ENCODE results near the gene MGA. TPM values are rescaled to one million over a fixed set of nuclear protein-coding genes. Genes with fewer than 3 reads are reported as not detected.
"Not testable (repeated sequence)": the region's sequence is repeated elsewhere in the genome, so short reads cannot be mapped to it uniquely, and the experiment has no call there.

MGA gene
- total RNA-seq, 2 experiments from 2014 or later = 36.1 to 37.1 TPM

GRCh38 chr15:41728061-41728460 lies 67.9 kb downstream of the MGA start:
- H3K4me3 Mint-ChIP-seq; H3K27ac Mint-ChIP-seq; CTCF ChIA-PET; H3K27me3 Mint-ChIP-seq (ENCODE audit: low read depth); H3K4me1 Mint-ChIP-seq (ENCODE audit: low read depth); POLR2A ChIA-PET; DNase-seq; H3K36me3 Mint-ChIP-seq (ENCODE audit: low read depth); ATAC-seq; H3K9me3 Mint-ChIP-seq (ENCODE audit: insufficient read depth): not testable (repeated sequence)

GRCh38 chr15:41730543-41730942 lies 70.3 kb downstream of the MGA start:
- H3K27ac Mint-ChIP-seq = no peak overlapping the region
- ChIA-PET POLR2A (no interaction called here), CTCF (interaction anchor here (0.7 to 2.3 kb wide), 4 partner anchors 24 to 174 kb away, joined by 3 to 5 read pairs (median 4); no protein-coding TSS in a partner anchor)
- peaks cover 8% of the 10 kb centered on the region for H3K36me3 Mint-ChIP-seq (ENCODE audit: low read depth)
- H3K4me3 Mint-ChIP-seq = no peak overlapping the region
- no peak for DNase-seq
- no peaks in the 10 kb centered on the region for H3K9me3 Mint-ChIP-seq (ENCODE audit: insufficient read depth)
- no peak for ATAC-seq
- no peaks in the 10 kb centered on the region for H3K4me1 Mint-ChIP-seq (ENCODE audit: low read depth)
- H3K27me3 Mint-ChIP-seq (ENCODE audit: low read depth) = no peaks in the 10 kb centered on the region

GRCh38 chr15:41732483-41732882 lies 72.3 kb downstream of the MGA start:
- peaks cover 18% of the 10 kb centered on the region for H3K36me3 Mint-ChIP-seq (ENCODE audit: low read depth)
- no peaks in the 10 kb centered on the region for H3K4me1 Mint-ChIP-seq (ENCODE audit: low read depth)
- CTCF ChIA-PET = no interaction called here
- H3K27me3 Mint-ChIP-seq (ENCODE audit: low read depth) = no peaks in the 10 kb centered on the region
- no peaks in the 10 kb centered on the region for H3K9me3 Mint-ChIP-seq (ENCODE audit: insufficient read depth)
- no peak for DNase-seq
- H3K4me3 Mint-ChIP-seq = no peak overlapping the region
- H3K27ac Mint-ChIP-seq = no peak overlapping the region
- ATAC-seq = no peak
- POLR2A ChIA-PET = no interaction called here

GRCh38 chr15:41734079-41734478 lies 73.9 kb downstream of the MGA start:
- POLR2A ChIA-PET = no interaction called here
- no peak overlapping the region for H3K4me3 Mint-ChIP-seq
- CTCF ChIA-PET = no interaction called here
- H3K27ac Mint-ChIP-seq = no peak overlapping the region
- no peaks in the 10 kb centered on the region for H3K4me1 Mint-ChIP-seq (ENCODE audit: low read depth)
- DNase-seq (no peak), ATAC-seq (no peak)
- H3K27me3 Mint-ChIP-seq (ENCODE audit: low read depth) = no peaks in the 10 kb centered on the region
- H3K36me3 Mint-ChIP-seq (ENCODE audit: low read depth) = peaks cover 20% of the 10 kb centered on the region
- no peaks in the 10 kb centered on the region for H3K9me3 Mint-ChIP-seq (ENCODE audit: insufficient read depth)

- Mint-ChIP-seq H3K27me3 (ENCODE audit: low read depth) (no peaks in the 10 kb centered on the region), H3K27ac (no peak overlapping the region), H3K9me3 (ENCODE audit: insufficient read depth) (no peaks in the 10 kb centered on the region), H3K4me3 (no peak overlapping the region), H3K4me1 (ENCODE audit: low read depth) (no peaks in the 10 kb centered on the region), H3K36me3 (ENCODE audit: low read depth) (peaks cover 23% of the 10 kb centered on the region)
- ChIA-PET CTCF (interaction anchor here (1.2 kb wide), 1 partner anchor 132 kb away, joined by 3 read pairs; no protein-coding TSS in a partner anchor), POLR2A (no interaction called here)
- no peak for DNase-seq
- no peak for ATAC-seq
These were observed 74.8 kb downstream of the MGA start for GRCh38 chr15:41735046-41735445.

- POLR2A ChIA-PET; H3K4me1 Mint-ChIP-seq (ENCODE audit: low read depth); H3K27me3 Mint-ChIP-seq (ENCODE audit: low read depth); ATAC-seq; H3K9me3 Mint-ChIP-seq (ENCODE audit: insufficient read depth); H3K27ac Mint-ChIP-seq; DNase-seq; H3K4me3 Mint-ChIP-seq: not testable (repeated sequence)
- H3K36me3 Mint-ChIP-seq (ENCODE audit: low read depth) = peaks cover 23% of the 10 kb centered on the region
- CTCF ChIA-PET = interaction anchor here (0.7 to 1.2 kb wide), 2 partner anchors 131 to 132 kb away, joined by 3 read pairs; no protein-coding TSS in a partner anchor
These were observed 75.3 kb downstream of the MGA start for GRCh38 chr15:41735492-41735891.

GRCh38 chr15:41746802-41747201 lies 86.6 kb downstream of the MGA start:
- ChIA-PET CTCF (interaction anchor here (0.6 kb wide), 1 partner anchor 204 kb away, joined by 3 read pairs; no protein-coding TSS in a partner anchor), POLR2A (no interaction called here)
- no peak overlapping the region for H3K4me3 Mint-ChIP-seq
- H3K27me3 Mint-ChIP-seq (ENCODE audit: low read depth) = no peaks in the 10 kb centered on the region
- no peaks in the 10 kb centered on the region for H3K9me3 Mint-ChIP-seq (ENCODE audit: insufficient read depth)
- no peaks in the 10 kb centered on the region for H3K4me1 Mint-ChIP-seq (ENCODE audit: low read depth)
- H3K27ac Mint-ChIP-seq = no peak overlapping the region
- DNase-seq (no peak), ATAC-seq (no peak)
- peaks cover 24% of the 10 kb centered on the region for H3K36me3 Mint-ChIP-seq (ENCODE audit: low read depth)

GRCh38 chr15:41756198-41756597 lies 96.0 kb downstream of the MGA start:
- ATAC-seq = no peak
- ChIA-PET POLR2A (no interaction called here), CTCF (no interaction called here)
- DNase-seq = no peak
- H3K27me3 Mint-ChIP-seq (ENCODE audit: low read depth) = no peaks in the 10 kb centered on the region
- H3K4me3 Mint-ChIP-seq = no peak overlapping the region
- peaks cover 19% of the 10 kb centered on the region for H3K36me3 Mint-ChIP-seq (ENCODE audit: low read depth)
- H3K4me1 Mint-ChIP-seq (ENCODE audit: low read depth) = no peaks in the 10 kb centered on the region
- H3K9me3 Mint-ChIP-seq (ENCODE audit: insufficient read depth) = no peaks in the 10 kb centered on the region
- H3K27ac Mint-ChIP-seq = no peak overlapping the region

- ATAC-seq = no peak
These were observed 112.6 kb downstream of the MGA start for GRCh38 chr15:41772720-41773331.

DNA sequence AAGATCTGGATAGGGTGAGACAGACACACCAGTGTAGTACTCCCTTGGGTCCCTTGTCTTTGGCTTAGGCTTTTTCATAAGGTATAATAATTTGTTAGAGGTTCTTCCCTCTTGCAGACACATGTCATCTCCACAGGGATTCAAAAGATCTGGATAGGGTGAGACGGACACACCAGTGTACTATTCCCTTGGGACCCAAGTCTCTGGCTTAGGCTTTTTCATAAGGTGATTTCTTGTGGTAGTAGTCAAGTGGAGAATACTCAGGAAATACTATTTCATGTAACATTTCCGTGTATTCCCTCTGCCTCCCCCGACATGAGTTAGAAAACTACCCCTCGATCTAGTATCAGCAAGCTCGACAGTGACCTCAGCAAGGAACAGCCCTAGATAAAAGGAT lies 113.1 kb downstream of the MGA start:
- CTCF ChIA-PET = interaction anchor here (0.5 to 11.9 kb wide), 60 partner anchors 9 to 888 kb away, joined by 3 to 333 read pairs (median 5); partner anchors contain the start of genes EHD4, JMJD7, MGA and PLA2G4B
- H3K9me3 Mint-ChIP-seq (ENCODE audit: insufficient read depth) = no peaks in the 10 kb centered on the region
- H3K27me3 Mint-ChIP-seq (ENCODE audit: low read depth) = no peaks in the 10 kb centered on the region
- H3K4me3 Mint-ChIP-seq = peak overlapping the region; percentile 93
- no peak for ATAC-seq
- peaks cover 46% of the 10 kb centered on the region for H3K4me1 Mint-ChIP-seq (ENCODE audit: low read depth)
- H3K36me3 Mint-ChIP-seq (ENCODE audit: low read depth) = peaks cover 8% of the 10 kb centered on the region
- POLR2A ChIA-PET = interaction anchor here (0.8 to 3.8 kb wide), 7 partner anchors 34 to 131 kb away, joined by 3 to 31 read pairs (median 3); no protein-coding TSS in a partner anchor
- no peak for DNase-seq
- H3K27ac Mint-ChIP-seq = peak overlapping the region; percentile 94

More at GRCh38 chr15:41772720-41773331, 112.6 kb downstream of the MGA start:
- CTCF ChIA-PET = interaction anchor here (0.5 to 11.9 kb wide), 49 partner anchors 9 to 889 kb away, joined by 3 to 333 read pairs (median 8); partner anchors contain the start of genes EHD4, JMJD7, MGA and PLA2G4B
- H3K9me3 Mint-ChIP-seq (ENCODE audit: insufficient read depth) = no peaks in the 10 kb centered on the region
- peak; percentile 79 for DNase-seq
- H3K27me3 Mint-ChIP-seq (ENCODE audit: low read depth) = no peaks in the 10 kb centered on the region
- H3K4me1 Mint-ChIP-seq (ENCODE audit: low read depth) = peaks cover 41% of the 10 kb centered on the region
- H3K36me3 Mint-ChIP-seq (ENCODE audit: low read depth) = peaks cover 10% of the 10 kb centered on the region
- POLR2A ChIA-PET = interaction anchor here (0.8 to 3.8 kb wide), 5 partner anchors 38 to 132 kb away, joined by 3 to 31 read pairs (median 3); no protein-coding TSS in a partner anchor
- peak overlapping the region; percentile 94 for H3K27ac Mint-ChIP-seq
- H3K4me3 Mint-ChIP-seq = peak overlapping the region; percentile 93

DNA sequence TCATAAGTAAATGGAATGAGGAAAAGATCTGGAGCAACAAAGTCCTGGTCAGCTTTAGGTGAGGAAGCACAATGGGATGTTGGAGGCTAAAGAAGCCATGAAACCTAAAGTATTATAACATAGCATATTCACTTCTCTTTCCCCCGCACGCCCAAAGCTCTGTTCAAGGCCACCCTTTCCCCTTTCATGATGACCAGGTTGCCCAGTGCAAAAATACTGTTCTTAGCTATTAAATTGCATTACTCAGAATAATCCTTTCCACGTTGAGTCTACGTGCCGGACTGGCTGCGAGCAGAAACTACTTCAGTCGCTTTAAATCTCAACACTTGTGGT lies 113.5 kb downstream of the MGA start:
- DNase-seq (peak; percentile 27), ATAC-seq (no peak)
- POLR2A ChIA-PET = interaction anchor here (0.8 to 3.8 kb wide), 6 partner anchors 33 to 121 kb away, joined by 3 to 31 read pairs (median 3); no protein-coding TSS in a partner anchor
- CTCF ChIA-PET = interaction anchor here (0.6 to 11.9 kb wide), 48 partner anchors 9 to 869 kb away, joined by 3 to 333 read pairs (median 8); partner anchors contain the start of genes EHD4, JMJD7 and MGA
- no peaks in the 10 kb centered on the region for H3K27me3 Mint-ChIP-seq (ENCODE audit: low read depth)
- peak overlapping the region; percentile 93 for H3K4me3 Mint-ChIP-seq
- H3K27ac Mint-ChIP-seq = peak overlapping the region; percentile 94
- H3K36me3 Mint-ChIP-seq (ENCODE audit: low read depth) = peaks cover 9% of the 10 kb centered on the region
- H3K4me1 Mint-ChIP-seq (ENCODE audit: low read depth) = peaks cover 50% of the 10 kb centered on the region
- H3K9me3 Mint-ChIP-seq (ENCODE audit: insufficient read depth) = no peaks in the 10 kb centered on the region

Data from activated CD8-positive, alpha-beta T cell treated with anti-CD3 and anti-CD28 coated beads, Interleukin-2, amount 10 ng/mL, durations not matched to agents 7 days and 5 days (primary cell).